Measurements from ENCODE around the gene IBA57.

Gene IBA57

GRCh38 chr1:228161866-228162265 is 3.7 kb upstream of the IBA57 start:
- Histone ChIP-seq H3K4me3 (no peak overlapping the region), H4K20me1 (0 out of 2 replicates have a peak, but pooled peaks cover under 1% of the 10 kb centered on the region), H3K4me1 (peaks cover 54% of the 10 kb centered on the region), H3K27me3 (no peaks in the 10 kb centered on the region), H3K9me3 (no peaks in the 10 kb centered on the region), H3K27ac (peak overlapping the region; percentile 60), H3K36me3 (no peaks in the 10 kb centered on the region), H3K4me2 (peak overlapping the region; percentile 70), H3K9ac (peak overlapping the region; percentile 56; the same call in 1 of the 2 replicates)
- TF ChIP-seq Cebpa-rat (IDR thresholded peaks at IDR 0.05) = no peak

- peaks cover 52% of the 10 kb centered on the region for H3K4me1 ChIP-seq
- no peaks in the 10 kb centered on the region for H3K27me3 ChIP-seq
- TF ChIP-seq Cebpa-rat (IDR thresholded peaks at IDR 0.05) = no peak
- H3K9ac ChIP-seq = peak overlapping the region; percentile 56
- H3K27ac ChIP-seq = peak overlapping the region; percentile 60
- H3K9me3 ChIP-seq = no peaks in the 10 kb centered on the region
- H3K4me2 ChIP-seq = peak overlapping the region; percentile 70
- H4K20me1 ChIP-seq = no peaks in the 10 kb centered on the region
- no peak overlapping the region for H3K4me3 ChIP-seq
- H3K36me3 ChIP-seq = no peaks in the 10 kb centered on the region
Observed at GRCh38 chr1:228162286-228163006, 3.2 kb upstream of the IBA57 start.

GRCh38 chr1:228163007-228163753 is 2.4 kb upstream of the IBA57 start:
- H3K9me3 ChIP-seq = no peaks in the 10 kb centered on the region
- H3K27ac ChIP-seq = peak overlapping the region; percentile 60
- TF ChIP-seq Cebpa-rat (IDR thresholded peaks at IDR 0.05) = no peak
- peaks cover 48% of the 10 kb centered on the region for H3K4me1 ChIP-seq
- H4K20me1 ChIP-seq = no peaks in the 10 kb centered on the region
- H3K27me3 ChIP-seq = no peaks in the 10 kb centered on the region
- no peak overlapping the region for H3K4me3 ChIP-seq
- peak overlapping the region; percentile 70 for H3K4me2 ChIP-seq
- H3K36me3 ChIP-seq = no peaks in the 10 kb centered on the region
- peak overlapping the region; percentile 56; the same call in 1 of the 2 replicates for H3K9ac ChIP-seq

DNA sequence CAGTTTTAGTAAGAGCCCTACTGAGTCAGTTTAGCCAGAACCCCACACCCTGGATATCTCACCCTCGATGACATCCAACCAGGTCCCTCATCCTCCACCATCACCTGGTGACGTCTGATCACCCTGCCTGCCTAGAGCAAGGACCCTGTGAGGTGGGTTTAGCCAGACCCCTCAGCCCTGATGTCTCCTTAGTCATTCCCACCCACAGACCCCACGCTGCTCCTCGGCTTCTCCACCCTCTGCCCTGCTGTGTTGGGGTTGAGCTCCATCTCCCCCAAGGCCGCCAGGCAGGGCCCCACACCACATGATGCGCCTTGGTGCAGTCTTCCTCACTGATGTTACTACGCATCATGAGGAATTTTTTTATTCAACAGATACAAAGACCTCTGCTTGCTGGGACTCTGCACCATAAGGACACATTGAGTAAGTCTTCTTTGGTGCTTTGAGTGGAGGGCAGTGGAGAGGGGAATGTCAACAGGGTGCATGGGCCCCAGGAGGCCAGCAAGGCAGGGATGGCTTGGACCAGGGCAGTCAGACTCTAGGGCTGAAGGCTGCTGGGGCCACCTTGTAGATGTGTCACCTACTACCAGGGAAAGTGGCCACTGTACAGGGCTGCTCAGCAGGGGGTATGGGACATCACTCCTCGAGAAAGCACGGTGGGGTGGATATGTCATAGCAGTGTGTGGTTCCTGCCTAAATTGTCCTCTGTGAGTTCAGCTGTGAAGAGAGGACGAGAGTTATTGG is 1.7 kb upstream of the IBA57 start:
- no peak overlapping the region for H3K4me3 ChIP-seq
- peak overlapping the region; percentile 90 for H3K4me2 ChIP-seq
- H3K4me1 ChIP-seq = peaks cover 51% of the 10 kb centered on the region
- H3K27me3 ChIP-seq = no peaks in the 10 kb centered on the region
- no peaks in the 10 kb centered on the region for H4K20me1 ChIP-seq
- no peak for TF ChIP-seq Cebpa-rat (IDR thresholded peaks at IDR 0.05)
- H3K27ac ChIP-seq = peak overlapping the region; percentile 78; the same call in 1 of the 2 replicates
- H3K36me3 ChIP-seq = no peaks in the 10 kb centered on the region; the same call in 1 of the 2 replicates
- no peaks in the 10 kb centered on the region for H3K9me3 ChIP-seq
- no peak overlapping the region for H3K9ac ChIP-seq

- Histone ChIP-seq H3K4me3 (peak overlapping the region; percentile 77), H3K36me3 (no peaks in the 10 kb centered on the region; the same call in 1 of the 2 replicates), H3K9ac (peak overlapping the region; percentile 84), H3K4me2 (peak overlapping the region; percentile 90), H3K4me1 (peaks cover 56% of the 10 kb centered on the region), H4K20me1 (no peaks in the 10 kb centered on the region), H3K27ac (peak overlapping the region; percentile 78), H3K9me3 (no peaks in the 10 kb centered on the region), H3K27me3 (no peaks in the 10 kb centered on the region)
- no peak for TF ChIP-seq Cebpa-rat (IDR thresholded peaks at IDR 0.05)
Observed at GRCh38 chr1:228164561-228165371, 838 bp upstream of the IBA57 start.

DNA sequence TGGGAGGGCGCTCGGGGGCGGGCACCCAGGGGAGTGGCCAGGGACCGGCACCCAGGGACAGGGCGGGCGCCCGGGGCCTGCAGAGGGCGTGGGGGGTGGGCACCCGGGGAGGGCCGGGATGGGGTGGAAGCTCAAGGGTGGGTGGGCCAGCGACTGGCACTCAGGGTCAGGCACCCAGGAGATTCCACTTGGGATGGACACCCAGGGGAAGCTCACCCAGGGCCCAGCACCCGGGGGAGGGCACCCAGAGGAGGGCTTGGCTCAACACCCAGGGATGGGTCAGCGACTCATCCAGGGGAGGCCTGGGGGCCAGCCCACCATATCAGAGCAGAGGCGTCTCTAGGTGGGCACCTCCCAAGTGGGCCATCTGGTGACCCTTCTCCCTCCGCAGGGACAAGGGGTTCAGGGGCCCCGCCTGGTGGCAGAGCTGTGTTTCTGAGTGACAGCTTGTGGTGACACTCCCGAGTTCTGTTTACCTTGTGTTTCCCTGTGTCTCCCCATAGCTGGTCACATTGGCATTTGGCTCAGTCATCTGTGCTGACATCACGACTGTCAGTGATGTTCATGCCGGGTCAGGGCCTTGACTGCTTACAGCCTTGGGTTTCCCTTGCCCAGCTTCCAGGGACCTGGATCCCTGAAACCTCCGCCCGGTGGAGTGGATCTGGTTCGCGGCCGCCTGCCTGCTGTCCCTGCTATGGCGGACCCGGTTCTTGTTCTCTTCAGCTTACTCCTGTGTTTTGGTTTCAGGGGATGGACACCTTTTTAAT is 749 bp downstream of the IBA57 start:
- H3K27ac ChIP-seq = peak overlapping the region; percentile 100
- peaks cover 7% of the 10 kb centered on the region; the same call in 1 of the 2 replicates for H4K20me1 ChIP-seq
- H3K4me1 ChIP-seq = peaks cover 55% of the 10 kb centered on the region
- TF ChIP-seq Cebpa-rat (IDR thresholded peaks at IDR 0.05) = no peak
- no peaks in the 10 kb centered on the region; the same call in 1 of the 2 replicates for H3K36me3 ChIP-seq
- H3K4me3 ChIP-seq = peak overlapping the region; percentile 77
- H3K27me3 ChIP-seq = no peaks in the 10 kb centered on the region
- H3K9me3 ChIP-seq = no peaks in the 10 kb centered on the region
- peak overlapping the region; percentile 98 for H3K4me2 ChIP-seq
- peak overlapping the region; percentile 99 for H3K9ac ChIP-seq

- Histone ChIP-seq H3K4me2 (no peak overlapping the region), H4K20me1 (peaks cover 24% of the 10 kb centered on the region), H3K4me3 (no peak overlapping the region), H3K27ac (no peak overlapping the region), H3K9ac (no peak overlapping the region), H3K27me3 (no peaks in the 10 kb centered on the region), H3K36me3 (no peaks in the 10 kb centered on the region; the same call in 1 of the 2 replicates), H3K9me3 (no peaks in the 10 kb centered on the region), H3K4me1 (peaks cover 37% of the 10 kb centered on the region)
- TF ChIP-seq Cebpa-rat (IDR thresholded peaks at IDR 0.05) = no peak
Observed at GRCh38 chr1:228168563-228169270, 3.1 kb downstream of the IBA57 start.

DNA sequence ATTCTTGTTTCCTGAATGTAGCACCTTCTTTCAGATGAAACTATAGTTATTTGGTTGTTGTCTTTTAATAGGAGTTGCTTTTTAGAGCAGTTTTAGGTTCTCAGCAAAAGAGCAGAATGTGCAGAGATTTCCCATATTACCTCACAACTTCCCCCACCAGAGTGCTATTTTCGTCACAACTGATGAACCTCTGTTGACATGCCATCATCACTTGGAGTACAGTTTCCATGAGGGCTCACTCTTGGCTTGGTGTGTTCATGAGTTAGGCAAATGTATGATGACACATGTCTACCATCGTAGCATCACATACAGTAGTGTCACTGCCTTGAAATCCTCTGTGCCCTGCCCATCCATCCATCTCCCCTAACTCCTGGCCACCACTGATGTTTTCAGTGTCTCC is 3.7 kb downstream of the IBA57 start:
- Histone ChIP-seq H3K9ac (no peak overlapping the region), H3K27me3 (no peaks in the 10 kb centered on the region), H3K27ac (no peak overlapping the region), H3K4me3 (no peak overlapping the region), H3K36me3 (no peaks in the 10 kb centered on the region; the same call in 1 of the 2 replicates), H4K20me1 (peaks cover 25% of the 10 kb centered on the region), H3K4me1 (peaks cover 32% of the 10 kb centered on the region), H3K4me2 (0 out of 2 replicates have a peak overlapping the region, but pooled peaks have one; percentile 24), H3K9me3 (no peaks in the 10 kb centered on the region)
- TF ChIP-seq Cebpa-rat (IDR thresholded peaks at IDR 0.05) = no peak
